A673 (cell line): ENCODE measurements around the gene PCP2.

ENCODE experiments used
- CTCF ChIP-seq: fragments of 300-800, 200-600 bp; sonication (generic); conservative IDR thresholded peaks from 2 replicates; pipeline ENCODE4 v1.5.1; 2017; ENCODE audit warnings: low read depth, mild to moderate bottlenecking, antibody characterized with exemption, low read length, moderate library complexity, mixed read lengths
- EZH2 ChIP-seq: fragments of 200-600 bp; sonication (generic); IDR thresholded peaks from 2 replicates; pipeline ENCODE4 v1.6.1; 2017; ENCODE audit warnings: borderline replicate concordance, low read depth, mild to moderate bottlenecking, mixed read lengths, antibody characterized with exemption, low read length; ENCODE audit not compliant: poor library complexity, severe bottlenecking

- TF ChIP-seq EZH2 = no peak
- TF ChIP-seq CTCF = no peak
Measured at GRCh38 chr19:7645656-7646425, 12.3 kb upstream of the PCP2 start.
